Epithelial cell of proximal tubule (primary cell): ENCODE data around the gene DHPS. TPM values are rescaled to one million over a fixed set of nuclear protein-coding genes. Genes with fewer than 3 reads are reported as not detected.
A peak's percentile ranks its signal among the peaks of the same experiment; 100 is the strongest.
"Not testable (repeated sequence)": the region's sequence is repeated elsewhere in the genome, so short reads cannot be mapped to it uniquely, and the experiment has no call there.

ENCODE experiments used
- DNase-seq: peaks from one replicate; pipeline ENCODE4 v3.0.0-alpha.2; 2011; ENCODE audit warnings: low read depth
- H3K4me3 ChIP-seq: 2 replicates; pipeline ENCODE4 v1.5.1; 2011; ENCODE audit warnings: low read depth, mild to moderate bottlenecking, low read length
- CTCF ChIP-seq: conservative IDR thresholded peaks from 2 replicates; pipeline ENCODE4 v1.5.1; 2012; ENCODE audit warnings: low read depth, mild to moderate bottlenecking, low read length
- total RNA-seq: library from RNA; depleted of rRNA; stranded (reverse); fragments of >200 nt; gene quantifications from 2 replicates; pipeline ENCODE4 v1.2.3, GENCODE V29; 2015

DHPS gene
- total RNA-seq, 1 donor from 2014 or later = 134 TPM

GRCh38 chr19:12655546-12655945, 26.1 kb downstream of the DHPS start:
- DNase-seq = no peak
- no peak for TF ChIP-seq CTCF
- H3K4me3 ChIP-seq = no peak overlapping the region

- no peak for TF ChIP-seq CTCF
- H3K4me3 ChIP-seq = no peak overlapping the region
- DNase-seq = no peak
These were observed 29.5 kb downstream of the DHPS start for GRCh38 chr19:12652219-12652618.

GRCh38 chr19:12649941-12650340, 31.7 kb downstream of the DHPS start:
- TF ChIP-seq CTCF = no peak
- H3K4me3 ChIP-seq = no peak overlapping the region
- no peak for DNase-seq

GRCh38 chr19:12648088-12648487, 33.6 kb downstream of the DHPS start:
- TF ChIP-seq CTCF = peak; percentile 50
- DNase-seq = no peak
- peak overlapping the region; percentile 46 for H3K4me3 ChIP-seq

GRCh38 chr19:12647490-12648071, 34.1 kb downstream of the DHPS start:
- no peak for DNase-seq
- no peak for TF ChIP-seq CTCF
- H3K4me3 ChIP-seq = peak overlapping the region; percentile 46

GRCh38 chr19:12647047-12647446, 34.6 kb downstream of the DHPS start:
- H3K4me3 ChIP-seq = no peak overlapping the region
- no peak for DNase-seq
- no peak for TF ChIP-seq CTCF

GRCh38 chr19:12646551-12646950, 35.1 kb downstream of the DHPS start:
- no peak for TF ChIP-seq CTCF
- no peak overlapping the region for H3K4me3 ChIP-seq

GRCh38 chr19:12643716-12644115, 38.0 kb downstream of the DHPS start:
- H3K4me3 ChIP-seq, DNase-seq: not testable (repeated sequence)

More at GRCh38 chr19:12646551-12646950, 35.1 kb downstream of the DHPS start:
- no peak for DNase-seq
